ENCODE data around the gene CD38.

The CD38 gene

GRCh38 chr4:15765391-15765790 lies 12.7 kb upstream of the CD38 start:
- DNase-seq = no peak

GRCh38 chr4:15765910-15766697 lies 12.0 kb upstream of the CD38 start:
- DNase-seq = no peak

- DNase-seq = no peak
Measured at GRCh38 chr4:15766821-15767220, 11.3 kb upstream of the CD38 start.

- no peak for DNase-seq
Measured at GRCh38 chr4:15769202-15769601, 8.9 kb upstream of the CD38 start.

- no peak for DNase-seq
Measured at GRCh38 chr4:15771216-15772058, 6.7 kb upstream of the CD38 start.

- no peak for DNase-seq
Measured at GRCh38 chr4:15774020-15774420, 4.1 kb upstream of the CD38 start.

GRCh38 chr4:15776871-15777648 lies 1.1 kb upstream of the CD38 start:
- no peak for DNase-seq

- DNase-seq = no peak
Measured at GRCh38 chr4:15777697-15778288, 335 bp upstream of the CD38 start.

GRCh38 chr4:15779306-15779705 lies 1.2 kb downstream of the CD38 start:
- DNase-seq = peak; percentile 73

- DNase-seq = no peak
Measured at GRCh38 chr4:15779809-15780208, 1.7 kb downstream of the CD38 start.

GRCh38 chr4:15781427-15782095 lies 3.4 kb downstream of the CD38 start:
- no peak for DNase-seq

- DNase-seq = no peak
Measured at GRCh38 chr4:15783676-15784075, 5.5 kb downstream of the CD38 start.

- no peak for DNase-seq
Measured at GRCh38 chr4:15784959-15785634, 7.0 kb downstream of the CD38 start.

GRCh38 chr4:15786743-15787142 lies 8.6 kb downstream of the CD38 start:
- DNase-seq = no peak

- DNase-seq = no peak
Measured at GRCh38 chr4:15792974-15793373, 14.8 kb downstream of the CD38 start.

GRCh38 chr4:15793506-15794363 lies 15.6 kb downstream of the CD38 start:
- peak; percentile 30 for DNase-seq

GRCh38 chr4:15794426-15794825 lies 16.3 kb downstream of the CD38 start:
- DNase-seq = peak; percentile 8

GRCh38 chr4:15794905-15795304 lies 16.8 kb downstream of the CD38 start:
- DNase-seq = no peak

- no peak for DNase-seq
Measured at GRCh38 chr4:15797320-15797719, 19.2 kb downstream of the CD38 start.

- no peak for DNase-seq
Measured at GRCh38 chr4:15799141-15799540, 21.0 kb downstream of the CD38 start.

GRCh38 chr4:15799701-15800100 lies 21.6 kb downstream of the CD38 start:
- DNase-seq = no peak
